GM18909 (cell line): ENCODE results near the gene GPR137C.

Experiments
- ATAC-seq: cut with Tn5 transposase; IDR thresholded peaks from one replicate; pipeline ENCODE4 v1.9.1; 2021; ENCODE audit warnings: mild to moderate bottlenecking; ENCODE audit not compliant: unreplicated experiment, poor library complexity

Gene GPR137C

GRCh38 chr14:52552063-52552988, at the start of gene GPR137C, which contains the start of gene TXNDC16:
TSS of gene GPR137C (plus strand) at chr14:52552836. CDS start at chr14:52553148, 312 bp downstream.
TSS of gene TXNDC16 (minus strand) at chr14:52552505. CDS start at chr14:52543557, 8,948 bp downstream.
- ATAC-seq = peak; percentile 93

GRCh38 chr14:52513249-52513648, 39.4 kb upstream of the GPR137C start:
- no peak for ATAC-seq

GRCh38 chr14:52514046-52514811, 38.4 kb upstream of the GPR137C start:
- no peak for ATAC-seq

- no peak for ATAC-seq
Measured at GRCh38 chr14:52522033-52522432, 30.6 kb upstream of the GPR137C start.

- ATAC-seq = no peak
Measured at GRCh38 chr14:52522581-52523345, 29.9 kb upstream of the GPR137C start.

GRCh38 chr14:52527052-52527451, 25.6 kb upstream of the GPR137C start:
- ATAC-seq = no peak

GRCh38 chr14:52531481-52531880, 21.2 kb upstream of the GPR137C start:
- no peak for ATAC-seq

GRCh38 chr14:52536269-52536668, 16.4 kb upstream of the GPR137C start:
- no peak for ATAC-seq

- ATAC-seq = no peak
Measured at GRCh38 chr14:52538623-52539022, 14.0 kb upstream of the GPR137C start.

GRCh38 chr14:52545584-52546317, 6.9 kb upstream of the GPR137C start:
- no peak for ATAC-seq

- ATAC-seq = no peak
Measured at GRCh38 chr14:52546318-52546670, 6.3 kb upstream of the GPR137C start.

- ATAC-seq = no peak
Measured at GRCh38 chr14:52547027-52547426, 5.6 kb upstream of the GPR137C start.

GRCh38 chr14:52547526-52547925, 5.1 kb upstream of the GPR137C start:
- no peak for ATAC-seq

GRCh38 chr14:52550661-52551060, 2.0 kb upstream of the GPR137C start:
- no peak for ATAC-seq

GRCh38 chr14:52551205-52551604, 1.4 kb upstream of the GPR137C start:
- ATAC-seq = no peak

- no peak for ATAC-seq
Measured at GRCh38 chr14:52551696-52552062, 957 bp upstream of the GPR137C start.

- peak; percentile 20 for ATAC-seq
Measured at GRCh38 chr14:52553002-52553670, 500 bp downstream of the GPR137C start.

- ATAC-seq = no peak
Measured at GRCh38 chr14:52553671-52554575, 1.3 kb downstream of the GPR137C start.
